GM18868 (cell line): ENCODE data around the gene SLA2.
"Not testable (repeated sequence)": the region's sequence is repeated elsewhere in the genome, so short reads cannot be mapped to it uniquely, and the experiment has no call there.

Source experiments
- ATAC-seq: cut with Tn5 transposase; IDR thresholded peaks from one replicate; pipeline ENCODE4 v1.9.1; 2021; ENCODE audit warnings: mild to moderate bottlenecking, moderate library complexity; ENCODE audit not compliant: unreplicated experiment

The SLA2 gene

DNA sequence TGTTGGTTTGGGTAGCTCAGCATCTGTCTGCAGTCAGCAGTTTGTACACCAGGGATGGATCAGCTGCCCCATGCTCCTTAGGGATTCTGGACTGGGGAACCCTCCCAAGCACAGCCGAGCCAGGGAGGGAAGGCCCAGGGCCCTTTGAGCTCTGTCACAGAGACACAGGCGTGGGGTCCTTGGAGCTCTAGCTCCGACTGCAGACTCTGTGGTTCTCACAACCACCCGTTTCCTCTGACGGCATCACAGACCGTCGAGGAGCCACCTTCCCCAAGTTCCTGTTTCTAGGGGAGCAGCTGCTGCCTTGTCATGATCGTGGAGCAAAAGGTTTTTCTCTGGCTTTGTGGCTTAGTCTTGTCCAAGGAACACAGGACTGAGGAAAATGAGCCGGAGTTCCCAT is at the start of gene SLA2:
TSS of gene SLA2 (minus strand) at position 199 of the 400 bp plus-strand sequence. CDS start 4,861 bp downstream, outside the sequence.
- no peak for ATAC-seq

GRCh38 chr20:36695467-36695866 is 49.5 kb upstream of the SLA2 start:
- not testable (repeated sequence) for ATAC-seq

DNA sequence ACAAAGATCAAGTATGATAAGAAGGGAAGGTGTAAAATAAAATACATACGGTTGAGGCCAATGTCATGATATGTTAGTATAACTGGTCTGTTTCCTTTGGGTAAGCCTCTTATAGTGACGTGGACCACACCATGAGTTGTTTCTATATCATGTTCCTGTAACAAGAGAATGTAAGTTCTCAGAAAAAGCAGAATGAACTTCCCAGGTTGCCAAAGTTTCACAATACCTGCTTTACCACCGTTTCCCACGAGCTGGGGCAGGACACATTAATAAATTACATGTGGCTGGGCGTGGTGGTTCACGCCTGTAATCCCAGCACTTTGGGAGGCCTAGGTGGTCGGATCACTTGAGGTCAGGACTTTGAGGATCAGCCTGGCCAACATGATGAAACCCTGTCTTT is 42.6 kb upstream of the SLA2 start:
- ATAC-seq: no peak

GRCh38 chr20:36687850-36688249 is 41.9 kb upstream of the SLA2 start:
- no peak for ATAC-seq

GRCh38 chr20:36686944-36687343 is 40.9 kb upstream of the SLA2 start:
- no peak for ATAC-seq

GRCh38 chr20:36686504-36686903 is 40.5 kb upstream of the SLA2 start:
- no peak for ATAC-seq

DNA sequence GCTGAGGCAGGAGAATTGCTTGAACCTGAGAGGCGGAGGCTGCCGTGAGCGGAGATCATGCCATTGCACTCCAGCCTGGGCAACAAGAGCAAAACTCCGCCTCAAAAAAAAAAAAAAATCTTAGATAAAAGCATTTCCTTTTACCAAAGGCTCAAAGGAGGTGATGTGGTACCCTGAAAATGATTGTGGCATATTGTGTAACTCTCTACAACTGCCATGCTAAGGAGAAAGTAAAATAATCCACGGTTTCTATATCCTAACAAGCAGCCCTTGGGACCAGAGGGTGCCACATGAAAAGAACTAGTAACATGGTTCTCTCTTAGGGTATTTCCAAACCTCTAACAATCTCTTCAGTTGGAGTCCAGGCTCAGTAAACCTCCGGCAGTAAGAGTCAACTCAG is 38.8 kb upstream of the SLA2 start:
- ATAC-seq: no peak

- no peak for ATAC-seq
Measured at GRCh38 chr20:36682311-36682710, 36.3 kb upstream of the SLA2 start.

DNA sequence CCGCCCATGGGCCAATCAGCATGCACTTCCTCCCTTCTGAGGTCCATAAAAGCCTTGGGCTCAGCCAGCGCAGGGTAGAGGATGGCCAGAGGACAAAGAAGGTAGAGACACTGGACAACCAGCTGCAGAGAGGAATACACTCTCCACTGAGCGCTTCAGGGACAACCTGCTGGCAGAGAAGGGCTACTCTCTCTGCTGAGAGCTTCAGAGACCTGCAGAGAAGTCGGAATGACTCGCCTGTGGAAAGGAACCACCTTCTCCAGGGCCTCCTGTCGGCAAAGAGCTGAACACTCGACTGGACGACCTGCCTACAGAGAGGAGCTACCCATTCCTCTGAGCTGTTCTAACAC is 31.4 kb upstream of the SLA2 start:
- ATAC-seq: no peak

DNA sequence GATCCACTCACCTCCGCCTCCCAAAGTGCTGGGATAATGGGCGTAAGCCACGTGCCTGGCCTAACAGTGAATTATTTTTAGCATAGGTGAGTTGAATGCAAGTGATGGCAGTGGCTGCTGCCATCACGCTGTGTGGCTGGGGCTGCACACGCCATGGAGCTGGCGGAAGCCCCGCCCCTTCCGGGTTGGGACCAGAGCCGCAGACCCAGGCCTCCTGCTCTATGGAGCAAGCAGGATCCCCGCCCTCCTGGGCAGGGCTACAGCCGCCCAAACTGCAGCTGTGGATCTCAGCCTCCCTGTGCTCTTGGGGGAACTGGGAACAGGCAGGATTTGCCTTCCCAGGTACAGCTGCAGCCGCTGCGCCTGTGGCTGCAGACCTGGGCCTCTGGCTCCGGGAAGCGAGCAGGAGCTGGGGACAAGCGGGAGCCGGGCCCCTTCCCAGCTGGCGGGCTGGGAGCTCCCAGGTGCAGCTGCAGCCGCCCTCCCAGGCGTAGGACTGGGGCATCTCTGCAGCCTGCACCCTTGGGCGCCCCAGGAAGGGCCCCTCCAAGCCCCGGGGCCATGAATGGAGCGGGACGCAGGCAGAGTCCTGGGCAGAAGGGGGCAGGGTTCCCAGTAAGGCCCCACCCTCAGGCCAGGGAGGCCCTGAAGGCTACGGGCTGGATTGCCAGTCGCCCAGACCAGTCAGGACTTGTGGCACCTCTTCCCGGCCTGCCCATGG is 30.9 kb upstream of the SLA2 start:
- ATAC-seq: no peak

GRCh38 chr20:36675545-36675944 is 29.5 kb upstream of the SLA2 start:
- ATAC-seq: not testable (repeated sequence)

GRCh38 chr20:36672991-36673390 is 27.0 kb upstream of the SLA2 start:
- ATAC-seq: no peak

- ATAC-seq: no peak
Measured at GRCh38 chr20:36670665-36671357, 24.8 kb upstream of the SLA2 start.

GRCh38 chr20:36666181-36666740 is 20.3 kb upstream of the SLA2 start:
- no peak for ATAC-seq

GRCh38 chr20:36663031-36663430 is 17.0 kb upstream of the SLA2 start:
- no peak for ATAC-seq

DNA sequence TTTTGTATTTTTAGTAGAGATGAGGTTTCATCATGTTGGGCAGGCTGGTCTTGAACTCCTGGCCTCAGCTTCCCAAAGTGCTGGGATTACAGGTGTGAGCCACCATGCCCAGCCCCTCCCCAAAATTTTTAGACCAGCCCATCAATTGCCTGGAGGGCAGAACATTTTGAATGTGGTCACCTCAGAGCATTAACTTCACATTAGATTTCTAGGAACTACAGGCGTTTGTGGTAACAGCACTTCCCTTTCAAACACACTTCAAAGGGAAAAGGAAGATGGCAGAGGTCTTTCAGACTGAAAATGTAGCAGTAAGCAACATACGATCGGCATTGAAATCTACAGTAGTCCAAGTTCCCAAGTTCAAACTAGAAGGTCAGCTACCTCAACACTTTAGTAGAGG is 12.3 kb upstream of the SLA2 start:
- ATAC-seq: no peak

DNA sequence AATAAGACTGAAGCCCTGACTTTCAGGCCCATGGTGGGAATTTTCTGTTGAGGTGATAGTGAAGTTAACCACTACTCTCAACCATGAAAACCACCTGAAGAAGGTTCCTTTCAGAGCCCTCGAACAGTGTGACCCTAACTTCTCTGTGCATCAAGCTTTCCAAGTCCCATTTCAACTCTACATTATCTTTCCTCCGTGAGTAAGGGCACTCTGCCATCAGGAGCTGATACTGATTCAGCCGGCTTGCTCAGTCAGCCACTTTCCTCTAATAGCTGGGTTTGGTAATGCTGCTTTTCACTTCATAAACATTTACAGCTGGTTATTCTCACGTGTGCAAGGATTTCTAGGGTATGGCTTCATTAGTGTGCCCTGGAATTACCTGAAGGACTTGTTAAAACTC is 10.7 kb upstream of the SLA2 start:
- ATAC-seq: no peak

- no peak for ATAC-seq
Measured at GRCh38 chr20:36655004-36655403, 9.0 kb upstream of the SLA2 start.

- ATAC-seq: no peak
Measured at GRCh38 chr20:36654506-36654905, 8.5 kb upstream of the SLA2 start.

DNA sequence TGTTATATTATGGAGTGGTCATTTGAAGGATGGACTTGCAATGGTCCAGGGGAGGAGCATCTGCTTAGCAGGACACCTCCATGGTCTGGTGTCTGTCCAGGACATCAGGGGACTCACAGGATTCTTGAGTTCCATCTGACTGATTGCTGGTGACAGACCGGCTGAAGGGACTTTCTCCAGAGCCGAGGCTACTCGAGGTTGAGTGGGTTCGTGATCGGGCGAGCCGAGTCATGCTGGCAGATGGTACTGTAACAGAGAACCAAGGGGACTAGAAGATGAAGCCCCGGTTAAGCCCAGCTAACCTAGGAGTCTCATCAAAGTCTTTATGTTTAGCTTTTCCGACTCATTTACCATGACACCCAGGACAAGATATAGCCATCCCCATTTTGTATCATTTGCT is 7.5 kb upstream of the SLA2 start:
- no peak for ATAC-seq

DNA sequence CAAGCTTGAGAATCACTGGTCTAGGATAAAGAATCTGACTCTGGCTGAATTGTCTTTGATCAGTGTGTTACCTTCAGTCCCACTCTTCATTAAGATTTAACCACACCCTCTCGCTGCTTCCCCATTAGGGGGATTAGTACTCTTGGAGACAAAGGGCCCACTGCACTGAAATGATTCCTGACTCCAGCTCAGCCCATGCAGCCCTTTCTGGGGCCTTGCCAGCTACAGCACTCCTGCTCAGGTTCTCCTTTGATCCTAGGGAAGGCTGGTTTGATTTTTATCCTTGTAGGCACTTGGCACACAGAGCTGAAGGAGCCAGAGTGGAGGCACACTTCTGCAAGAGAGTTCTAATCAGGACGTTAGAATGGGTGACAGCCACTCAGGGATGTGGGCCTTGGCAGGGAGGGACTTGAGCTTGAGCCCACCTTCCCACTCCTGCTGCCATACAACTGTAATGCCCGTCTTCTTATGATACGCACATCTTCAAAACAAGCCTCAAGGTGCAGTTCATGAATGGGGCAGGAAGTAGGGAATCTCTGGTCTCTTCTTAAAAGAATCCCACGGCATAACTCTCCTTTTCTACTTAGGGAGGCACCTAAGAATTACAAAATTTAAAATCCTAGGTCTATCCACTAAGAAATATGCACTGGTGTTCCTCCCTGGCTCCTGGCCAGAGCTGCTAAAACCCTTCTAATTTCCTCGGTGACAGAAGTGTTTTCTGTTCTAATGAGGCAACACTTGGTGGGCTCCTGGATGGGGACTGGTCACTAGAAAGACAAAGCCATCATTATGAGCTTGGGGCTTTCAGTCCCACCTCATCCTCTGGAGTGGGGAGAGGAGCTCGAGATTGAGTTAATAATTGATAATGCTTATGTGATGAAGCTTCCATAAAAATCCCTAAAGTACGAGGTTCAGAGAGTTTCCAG is 1.5 kb upstream of the SLA2 start:
- no peak for ATAC-seq
